Common myeloid progenitor, CD34-positive (primary cell): ENCODE measurements around the gene PCARE. TPM values are rescaled to one million over a fixed set of nuclear protein-coding genes. Genes with fewer than 3 reads are reported as not detected.

Experiments used
- CTCF ChIA-PET: fragments of 350-600 bp; sonication (Branson Sonifier 250); formaldehyde crosslinking; loops from one replicate; lab custom pipeline; 2021; ENCODE audit warnings: antibody characterized with exemption; lab: Charles Lee
- POLR2A ChIA-PET: fragments of 350-600 bp; sonication (Branson Sonifier 250); formaldehyde crosslinking; loops from one replicate; lab custom pipeline; 2021; ENCODE audit warnings: antibody characterized with exemption; lab: Charles Lee
- DNase-seq, 3 donors: peaks; one replicate each; pipeline versions ENCODE4 v3.0.0 to v3.0.0-alpha.2; 2013
- H3K27ac ChIP-seq, 2 experiments: 1 replicate in 1 of 2; 2 replicates in 1 of 2; pipeline ENCODE4 v1.7.0; 2013; ENCODE audit warnings: inconsistent platforms in 2 of 2, low read length in 2 of 2, mild to moderate bottlenecking in 2 of 2, low read depth in 1 of 2, moderate library complexity in 1 of 2; ENCODE audit not compliant: severe bottlenecking in 2 of 2, insufficient read depth in 1 of 2, poor library complexity in 1 of 2
- H3K27me3 ChIP-seq, 5 experiments: replicated peaks in 2 of 5; 1 replicate in 3 of 5; 2 replicates in 2 of 5; pipeline versions ENCODE4 v1.6.1 to v1.7.0; 2013; ENCODE audit warnings: low read length in 4 of 5, mild to moderate bottlenecking in 2 of 5, moderate library complexity in 2 of 5, inconsistent platforms in 1 of 5; ENCODE audit not compliant: insufficient read depth in 5 of 5, control insufficient read depth in 4 of 5
- H3K36me3 ChIP-seq, 4 experiments: 1 replicate in 2 of 4; 2 replicates in 2 of 4; pipeline versions ENCODE4 v1.6.1 to v1.7.0; 2013; ENCODE audit warnings: low read length in 3 of 4, control low read depth in 1 of 4, mild to moderate bottlenecking in 1 of 4; ENCODE audit not compliant: control insufficient read depth in 4 of 4, insufficient read depth in 4 of 4
- H3K4me1 ChIP-seq, 4 experiments: 1 replicate in 3 of 4; 2 replicates in 1 of 4; pipeline versions ENCODE4 v1.6.1 to v1.7.1; 2013; ENCODE audit warnings: low read length in 3 of 4, mild to moderate bottlenecking in 3 of 4, control low read depth in 1 of 4, inconsistent platforms in 1 of 4, moderate library complexity in 1 of 4; ENCODE audit not compliant: control insufficient read depth in 4 of 4, insufficient read depth in 4 of 4; ENCODE audit errors: control extremely low read depth in 1 of 4
- H3K4me3 ChIP-seq, 7 experiments: 1 replicate in 4 of 7; 2 replicates in 3 of 7; pipeline versions ENCODE4 v1.5.1 to v1.7.0; 2013; ENCODE audit warnings: mild to moderate bottlenecking in 7 of 7, low read length in 6 of 7, moderate library complexity in 6 of 7, inconsistent platforms in 2 of 7, low read depth in 2 of 7, control low read depth in 1 of 7; ENCODE audit not compliant: insufficient read depth in 4 of 7, control insufficient read depth in 1 of 7; ENCODE audit errors: extremely low read depth in 1 of 7
- H3K9me3 ChIP-seq, 5 experiments: 1 replicate in 4 of 5; 2 replicates in 1 of 5; pipeline versions ENCODE4 v1.6.1 to v1.7.1; 2013; ENCODE audit warnings: low read length in 4 of 5, mild to moderate bottlenecking in 2 of 5, inconsistent platforms in 1 of 5, low read depth in 1 of 5, moderate library complexity in 1 of 5; ENCODE audit not compliant: control insufficient read depth in 4 of 5, insufficient read depth in 2 of 5; ENCODE audit errors: control extremely low read depth in 1 of 5
- WGBS: methylation state at CpG from one replicate; pipeline ENCODE4 v1.1.5; 2013; ENCODE audit not compliant: insufficient coverage; 5-methylcytosine and 5-hydroxymethylcytosine counted together
- polyA plus RNA-seq: library from polyadenylated mRNA; unstranded; fragments of 120-200 nt; gene quantifications from one replicate; pipeline ENCODE4 v1.2.1, GENCODE V29; 2013

The PCARE gene
- not detected for polyA plus RNA-seq

- H3K4me1 ChIP-seq: no peaks in the 10 kb centered on the region
- no peak within 1 kb of the TSS for H3K27ac ChIP-seq
- no peaks in the 10 kb centered on the region for H3K27me3 ChIP-seq
- ChIA-PET POLR2A (interaction anchor here (0.5 kb wide), 1 partner anchor 201 kb away, joined by 3 read pairs; no protein-coding TSS in a partner anchor), CTCF (no interaction called here)
- peaks cover 0 to 11% (median 7%) of the 10 kb centered on the region in 5 experiments for H3K9me3 ChIP-seq
- no peak within 1 kb of the TSS for H3K4me3 ChIP-seq
- 93% methylated on average over 6 of the region's 8 CpGs for WGBS
- H3K36me3 ChIP-seq: no peaks in the 10 kb centered on the region
- DNase-seq: no peak
These were observed at the start of gene PCARE for GRCh38 chr2:29074411-29074810. Gene PCARE (minus strand): TSS chr2:29074523. CDS start chr2:29074261, 262 bp downstream.

GRCh38 chr2:29123617-29124349 lies 49.5 kb upstream of the PCARE start:
- no peak for DNase-seq
- Histone ChIP-seq H3K27ac (no peak overlapping the region), H3K4me3 (no peak overlapping the region), H3K27me3 (no peaks in the 10 kb centered on the region), H3K36me3 (peaks cover 11 to 45% (median 26%) of the 10 kb centered on the region in 4 experiments), H3K9me3 (peaks cover 0 to 19% (median 6%) of the 10 kb centered on the region in 5 experiments), H3K4me1 (peaks cover 0 to 10% (median 5%) of the 10 kb centered on the region in 4 experiments)
- CTCF ChIA-PET: no interaction called here
- POLR2A ChIA-PET: no interaction called here
- WGBS: no CpG with 5 or more reads among the region's 3 CpGs

- Histone ChIP-seq H3K4me1 (peaks cover 7 to 34% (median 16%) of the 10 kb centered on the region in 4 experiments), H3K36me3 (peaks cover 4 to 41% (median 23%) of the 10 kb centered on the region in 4 experiments), H3K4me3 (no peak overlapping the region), H3K27me3 (no peaks in the 10 kb centered on the region), H3K27ac (no peak overlapping the region), H3K9me3 (peaks cover 0 to 19% (median 6%) of the 10 kb centered on the region in 5 experiments)
- DNase-seq: no peak
- WGBS: no CpG with 5 or more reads among the region's 2 CpGs
- ChIA-PET POLR2A (interaction anchor here (0.7 kb wide), 2 partner anchors 9 to 86 kb away, joined by 3 to 4 read pairs; no protein-coding TSS in a partner anchor), CTCF (interaction anchor here (1.0 to 1.1 kb wide), 2 partner anchors 8 to 9 kb away, joined by 3 read pairs; no protein-coding TSS in a partner anchor)
These were observed 46.5 kb upstream of the PCARE start for GRCh38 chr2:29120846-29121245.

GRCh38 chr2:29119211-29119610 lies 44.9 kb upstream of the PCARE start:
- peak in 1 of 3 donors; percentile 24 for DNase-seq
- 85% methylated on average over 2 of the region's 4 CpGs for WGBS
- Histone ChIP-seq H3K9me3 (peaks cover 0 to 13% (median 6%) of the 10 kb centered on the region in 5 experiments), H3K4me3 (peak overlapping the region in 1 of 7 experiments; percentile 19), H3K4me1 (peaks cover 7 to 43% (median 24%) of the 10 kb centered on the region in 4 experiments), H3K27ac (no peak overlapping the region), H3K36me3 (peaks cover 4 to 26% (median 11%) of the 10 kb centered on the region in 4 experiments), H3K27me3 (no peaks in the 10 kb centered on the region)
- CTCF ChIA-PET: interaction anchor here (0.5 to 1.8 kb wide), 4 partner anchors 11 to 1113 kb away, joined by 3 read pairs; no protein-coding TSS in a partner anchor
- POLR2A ChIA-PET: interaction anchor here (0.9 kb wide), 1 partner anchor 10 kb away, joined by 3 read pairs; no protein-coding TSS in a partner anchor

- POLR2A ChIA-PET: interaction anchor here (0.6 to 2.2 kb wide), 2 partner anchors 12 to 69 kb away, joined by 4 to 6 read pairs; no protein-coding TSS in a partner anchor
- no peaks in the 10 kb centered on the region for H3K27me3 ChIP-seq
- peak in 2 of 3 donors; percentile 27 to 44 for DNase-seq
- H3K27ac ChIP-seq: no peak overlapping the region
- peaks cover 0 to 11% (median 3%) of the 10 kb centered on the region in 4 experiments for H3K36me3 ChIP-seq
- CTCF ChIA-PET: interaction anchor here (1.0 to 2.9 kb wide), 4 partner anchors 8 to 116 kb away, joined by 3 to 17 read pairs (median 4); no protein-coding TSS in a partner anchor
- peak overlapping the region in 1 of 7 experiments; percentile 20 for H3K4me3 ChIP-seq
- H3K4me1 ChIP-seq: peaks cover 7 to 48% (median 24%) of the 10 kb centered on the region in 4 experiments
- no peaks in the 10 kb centered on the region for H3K9me3 ChIP-seq
- whole genome bisulfite sequencing: 60% methylated on average over 1 of the region's 2 CpGs
These were observed 43.4 kb upstream of the PCARE start for GRCh38 chr2:29117636-29118303.

GRCh38 chr2:29115797-29116781 lies 41.8 kb upstream of the PCARE start:
- ChIA-PET CTCF (interaction anchor here (0.6 to 2.9 kb wide), 6 partner anchors 9 to 104 kb away, joined by 3 to 17 read pairs (median 4); no protein-coding TSS in a partner anchor), POLR2A (interaction anchor here (0.6 to 2.2 kb wide), 3 partner anchors 10 to 82 kb away, joined by 3 to 6 read pairs (median 5); no protein-coding TSS in a partner anchor)

More at GRCh38 chr2:29115797-29116781, 41.8 kb upstream of the PCARE start:
- Histone ChIP-seq H3K36me3 (no peaks in the 10 kb centered on the region), H3K27me3 (no peaks in the 10 kb centered on the region), H3K4me1 (peaks cover 7 to 48% (median 24%) of the 10 kb centered on the region in 4 experiments), H3K9me3 (no peaks in the 10 kb centered on the region), H3K4me3 (peak overlapping the region; percentile 63 to 92 (median 81)), H3K27ac (peak overlapping the region; percentile 42 to 81)
- under 1% methylated on average over 40 of the region's 53 CpGs for WGBS
- peak; percentile 67 to 91 (median 88) for DNase-seq
